HEK293 (cell line): ENCODE measurements around the gene PLCG2.

Experiments
- BCL11A ChIP-seq: fragments of 450-650 bp; formaldehyde crosslinking; IDR thresholded peaks from 2 replicates; pipeline ENCODE4 v1.5.1; 2016; ENCODE audit warnings: low read depth, missing biosample characterization, missing genetic modification characterization
- SALL2 ChIP-seq: fragments of 450-650 bp; formaldehyde crosslinking; IDR thresholded peaks from 2 replicates; pipeline ENCODE4 v1.5.0; 2017; ENCODE audit warnings: missing biosample characterization, mild to moderate bottlenecking, missing genetic modification characterization, borderline replicate concordance
- TCF7L2 ChIP-seq: IDR thresholded peaks from 2 replicates; pipeline ENCODE4 v1.6.1; 2011; ENCODE audit warnings: low read depth, mild to moderate bottlenecking, inconsistent platforms, low read length, moderate library complexity, borderline replicate concordance
- ZNF2 ChIP-seq: fragments of 450-650 bp; formaldehyde crosslinking; IDR thresholded peaks from 2 replicates; pipeline ENCODE4 v1.5.1; 2016; ENCODE audit warnings: missing biosample characterization, missing genetic modification characterization
- ZNF350 ChIP-seq: fragments of 450-650 bp; formaldehyde crosslinking; IDR thresholded peaks from 2 replicates; pipeline ENCODE4 v1.5.0; 2017; ENCODE audit warnings: missing biosample characterization, mild to moderate bottlenecking, missing genetic modification characterization
- ZNF37A ChIP-seq: fragments of 450-650 bp; IDR thresholded peaks from 2 replicates; pipeline ENCODE4 v1.5.1; 2018; ENCODE audit warnings: missing biosample characterization, missing genetic modification characterization
- ZNF558 ChIP-seq: fragments of 450-650 bp; formaldehyde crosslinking; IDR thresholded peaks from 2 replicates; pipeline ENCODE4 v1.5.1; 2016; ENCODE audit warnings: missing biosample characterization, missing genetic modification characterization
- ZNF747 ChIP-seq: fragments of 450-650 bp; formaldehyde crosslinking; IDR thresholded peaks from 2 replicates; pipeline ENCODE4 v1.5.1; 2016; ENCODE audit warnings: missing biosample characterization, missing genetic modification characterization
- ZNF837 ChIP-seq: fragments of 450-650 bp; formaldehyde crosslinking; IDR thresholded peaks from 2 replicates; pipeline ENCODE4 v1.5.1; 2016; ENCODE audit warnings: missing biosample characterization, missing genetic modification characterization
- TF ChIP-seq, protein P1 (sequence below): fragments of 450-650 bp; formaldehyde crosslinking; IDR thresholded peaks from 2 replicates; pipeline ENCODE4 v1.5.1; 2016; ENCODE audit warnings: missing biosample characterization, missing genetic modification characterization
- TF ChIP-seq, protein P2 (sequence below): fragments of 450-650 bp; formaldehyde crosslinking; IDR thresholded peaks from 2 replicates; pipeline ENCODE4 v1.5.1; 2016; ENCODE audit warnings: missing biosample characterization, missing genetic modification characterization

DNA sequence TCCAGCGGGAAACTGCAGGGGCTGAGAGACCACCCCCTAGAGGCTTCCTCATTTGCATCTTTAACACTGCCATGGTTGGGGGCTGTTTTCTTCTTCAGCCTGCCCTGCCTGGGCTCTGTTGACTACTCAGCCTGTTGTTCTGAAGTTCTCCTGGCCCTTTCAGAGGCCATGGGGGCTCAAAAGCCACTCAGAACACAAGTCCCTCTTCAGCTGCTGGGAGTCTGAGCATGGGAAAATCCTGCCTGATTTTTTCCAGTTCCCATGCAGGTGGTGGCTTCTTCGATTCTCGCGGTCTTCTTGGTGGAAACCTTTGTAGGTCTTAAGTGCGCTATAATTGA lies 36.3 kb downstream of the PLCG2 start:
- TF ChIP-seq ZNF558 (tag by site-specific recombination) (no peak), ZNF747 (no peak), ZNF37A (no peak), TCF7L2 (no peak), ZNF2 (tag by site-specific recombination) (no peak), ZNF350 (tag by site-specific recombination) (no peak), ZNF837 (tag by site-specific recombination) (no peak), SALL2 (tag by site-specific recombination) (no peak), BCL11A (no peak)
- TF ChIP-seq, protein P1, sequence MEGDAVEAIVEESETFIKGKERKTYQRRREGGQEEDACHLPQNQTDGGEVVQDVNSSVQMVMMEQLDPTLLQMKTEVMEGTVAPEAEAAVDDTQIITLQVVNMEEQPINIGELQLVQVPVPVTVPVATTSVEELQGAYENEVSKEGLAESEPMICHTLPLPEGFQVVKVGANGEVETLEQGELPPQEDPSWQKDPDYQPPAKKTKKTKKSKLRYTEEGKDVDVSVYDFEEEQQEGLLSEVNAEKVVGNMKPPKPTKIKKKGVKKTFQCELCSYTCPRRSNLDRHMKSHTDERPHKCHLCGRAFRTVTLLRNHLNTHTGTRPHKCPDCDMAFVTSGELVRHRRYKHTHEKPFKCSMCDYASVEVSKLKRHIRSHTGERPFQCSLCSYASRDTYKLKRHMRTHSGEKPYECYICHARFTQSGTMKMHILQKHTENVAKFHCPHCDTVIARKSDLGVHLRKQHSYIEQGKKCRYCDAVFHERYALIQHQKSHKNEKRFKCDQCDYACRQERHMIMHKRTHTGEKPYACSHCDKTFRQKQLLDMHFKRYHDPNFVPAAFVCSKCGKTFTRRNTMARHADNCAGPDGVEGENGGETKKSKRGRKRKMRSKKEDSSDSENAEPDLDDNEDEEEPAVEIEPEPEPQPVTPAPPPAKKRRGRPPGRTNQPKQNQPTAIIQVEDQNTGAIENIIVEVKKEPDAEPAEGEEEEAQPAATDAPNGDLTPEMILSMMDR (tag by site-specific recombination), result no peak
- TF ChIP-seq, protein P2, sequence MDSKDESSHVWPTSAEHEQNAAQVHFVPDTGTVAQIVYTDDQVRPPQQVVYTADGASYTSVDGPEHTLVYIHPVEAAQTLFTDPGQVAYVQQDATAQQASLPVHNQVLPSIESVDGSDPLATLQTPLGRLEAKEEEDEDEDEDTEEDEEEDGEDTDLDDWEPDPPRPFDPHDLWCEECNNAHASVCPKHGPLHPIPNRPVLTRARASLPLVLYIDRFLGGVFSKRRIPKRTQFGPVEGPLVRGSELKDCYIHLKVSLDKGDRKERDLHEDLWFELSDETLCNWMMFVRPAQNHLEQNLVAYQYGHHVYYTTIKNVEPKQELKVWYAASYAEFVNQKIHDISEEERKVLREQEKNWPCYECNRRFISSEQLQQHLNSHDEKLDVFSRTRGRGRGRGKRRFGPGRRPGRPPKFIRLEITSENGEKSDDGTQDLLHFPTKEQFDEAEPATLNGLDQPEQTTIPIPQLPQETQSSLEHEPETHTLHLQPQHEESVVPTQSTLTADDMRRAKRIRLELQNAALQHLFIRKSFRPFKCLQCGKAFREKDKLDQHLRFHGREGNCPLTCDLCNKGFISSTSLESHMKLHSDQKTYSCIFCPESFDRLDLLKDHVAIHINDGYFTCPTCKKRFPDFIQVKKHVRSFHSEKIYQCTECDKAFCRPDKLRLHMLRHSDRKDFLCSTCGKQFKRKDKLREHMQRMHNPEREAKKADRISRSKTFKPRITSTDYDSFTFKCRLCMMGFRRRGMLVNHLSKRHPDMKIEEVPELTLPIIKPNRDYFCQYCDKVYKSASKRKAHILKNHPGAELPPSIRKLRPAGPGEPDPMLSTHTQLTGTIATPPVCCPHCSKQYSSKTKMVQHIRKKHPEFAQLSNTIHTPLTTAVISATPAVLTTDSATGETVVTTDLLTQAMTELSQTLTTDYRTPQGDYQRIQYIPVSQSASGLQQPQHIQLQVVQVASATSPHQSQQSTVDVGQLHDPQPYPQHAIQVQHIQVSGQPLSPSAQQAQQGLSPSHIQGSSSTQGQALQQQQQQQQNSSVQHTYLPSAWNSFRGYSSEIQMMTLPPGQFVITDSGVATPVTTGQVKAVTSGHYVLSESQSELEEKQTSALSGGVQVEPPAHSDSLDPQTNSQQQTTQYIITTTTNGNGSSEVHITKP (tag by site-specific recombination), result no peak
